Esophagus muscularis mucosa (tissue), 3 donors: ENCODE data around the gene SLC25A31.

Experiments used
- POLR2A ChIP-seq: fragments of 450-650 bp; IDR thresholded peaks from one replicate; pipeline ENCODE4 v1.6.1; 2017; ENCODE audit warnings: antibody characterized with exemption, moderate library complexity, mild to moderate bottlenecking, low read depth
- TF ChIP-seq, protein P1 (sequence below), 3 experiments: fragments of 200-600 bp in 2 of 3; fragments of 450-650 bp in 1 of 3; sonication (generic) in 2 of 3; IDR thresholded peaks; one replicate each; pipeline ENCODE4 v1.5.1; 2017 to 2019; ENCODE audit warnings: antibody characterized with exemption in 3 of 3, mild to moderate bottlenecking in 2 of 3, moderate library complexity in 1 of 3

DNA sequence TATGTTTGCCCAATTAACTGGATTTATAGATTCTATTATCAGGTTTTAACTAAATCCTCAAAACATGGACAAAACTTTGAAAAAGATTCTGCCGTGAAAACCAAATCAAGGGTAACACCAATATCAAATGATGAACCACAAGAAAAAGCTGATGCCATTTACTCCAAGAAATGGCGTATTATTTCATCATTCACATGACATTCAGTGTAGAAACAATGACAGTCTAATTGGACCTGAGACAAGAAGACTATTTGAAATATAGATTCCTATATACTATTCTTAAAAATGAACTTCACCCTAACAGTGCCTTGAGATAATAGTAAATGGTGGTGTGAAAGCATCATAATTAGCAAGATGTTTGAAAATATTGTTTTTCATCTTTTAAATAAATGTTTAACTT is 4.8 kb downstream of the SLC25A31 start:
- no peak for TF ChIP-seq POLR2A
- TF ChIP-seq, protein P1, sequence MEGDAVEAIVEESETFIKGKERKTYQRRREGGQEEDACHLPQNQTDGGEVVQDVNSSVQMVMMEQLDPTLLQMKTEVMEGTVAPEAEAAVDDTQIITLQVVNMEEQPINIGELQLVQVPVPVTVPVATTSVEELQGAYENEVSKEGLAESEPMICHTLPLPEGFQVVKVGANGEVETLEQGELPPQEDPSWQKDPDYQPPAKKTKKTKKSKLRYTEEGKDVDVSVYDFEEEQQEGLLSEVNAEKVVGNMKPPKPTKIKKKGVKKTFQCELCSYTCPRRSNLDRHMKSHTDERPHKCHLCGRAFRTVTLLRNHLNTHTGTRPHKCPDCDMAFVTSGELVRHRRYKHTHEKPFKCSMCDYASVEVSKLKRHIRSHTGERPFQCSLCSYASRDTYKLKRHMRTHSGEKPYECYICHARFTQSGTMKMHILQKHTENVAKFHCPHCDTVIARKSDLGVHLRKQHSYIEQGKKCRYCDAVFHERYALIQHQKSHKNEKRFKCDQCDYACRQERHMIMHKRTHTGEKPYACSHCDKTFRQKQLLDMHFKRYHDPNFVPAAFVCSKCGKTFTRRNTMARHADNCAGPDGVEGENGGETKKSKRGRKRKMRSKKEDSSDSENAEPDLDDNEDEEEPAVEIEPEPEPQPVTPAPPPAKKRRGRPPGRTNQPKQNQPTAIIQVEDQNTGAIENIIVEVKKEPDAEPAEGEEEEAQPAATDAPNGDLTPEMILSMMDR (IDR thresholded peaks at IDR 0.05), result no peak
